ENCODE results near the gene CADM1.

GRCh38 chr11:115409116-115409670 lies 95.0 kb downstream of the CADM1 start:
- TF ChIP-seq CTCF (IDR thresholded peaks at IDR 0.05), result no peak
- no peak for TF ChIP-seq POLR2A (IDR thresholded peaks at IDR 0.05)
- TF ChIP-seq EP300 (IDR thresholded peaks at IDR 0.05), result no peak
